Islet of Langerhans (tissue), 1 donor: Measurements from ENCODE around the gene ANKRD63.

Source experiments
- FAIRE-seq: peaks from one replicate; lab custom pipeline; 2011; peaks lifted over from hg19 to GRCh38; lab: Jason Lieb, UNC

ANKRD63 gene

DNA sequence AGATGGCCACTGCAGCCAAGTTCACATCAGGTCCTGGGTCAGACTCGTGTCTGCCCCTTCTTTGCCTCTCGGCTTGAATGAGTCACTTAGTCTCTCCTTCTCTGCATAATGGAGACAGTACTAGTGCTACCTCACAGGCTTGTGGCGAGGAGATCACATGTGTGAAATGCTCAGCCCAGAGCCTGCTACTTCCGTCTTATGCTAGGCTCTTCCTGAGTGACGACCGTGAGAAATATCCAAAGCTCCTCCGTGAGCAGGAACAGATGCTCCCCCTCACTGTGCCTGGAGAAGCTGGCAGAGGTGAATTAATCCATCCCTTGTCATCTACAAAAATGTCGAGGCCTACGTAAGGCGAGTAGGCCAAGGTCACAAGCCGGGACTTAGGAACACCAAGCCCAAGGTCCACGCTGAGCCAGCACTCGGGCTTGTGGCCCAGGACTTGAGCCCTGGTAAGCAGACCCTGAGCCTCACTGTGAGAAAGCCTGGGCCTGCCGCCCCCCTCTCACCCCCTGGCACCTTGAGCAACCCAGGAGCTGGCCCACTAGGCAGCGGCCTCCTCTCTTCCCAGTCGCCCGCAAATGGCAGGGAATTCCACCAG lies 26.1 kb downstream of the ANKRD63 start:
- no peak for FAIRE-seq

DNA sequence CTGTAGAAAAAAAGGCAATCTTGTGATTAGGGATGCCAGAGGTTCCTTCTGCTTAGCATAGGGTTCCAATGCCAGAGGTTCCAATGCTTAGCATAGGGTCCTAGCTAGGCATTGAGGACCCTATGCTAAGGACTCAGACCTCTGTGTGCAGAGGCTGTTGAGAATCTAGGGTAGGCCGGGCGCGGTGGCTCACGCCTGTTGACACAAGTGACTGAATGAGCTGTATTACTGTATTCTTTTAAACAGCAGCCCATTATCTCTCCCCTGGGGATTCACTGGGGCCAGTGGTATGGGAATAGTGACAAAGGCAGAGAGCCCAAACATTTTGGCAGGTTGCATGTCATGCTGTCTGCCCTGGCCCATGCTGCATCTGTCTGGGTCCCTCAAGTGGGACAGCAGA lies 27.8 kb downstream of the ANKRD63 start:
- no peak for FAIRE-seq

DNA sequence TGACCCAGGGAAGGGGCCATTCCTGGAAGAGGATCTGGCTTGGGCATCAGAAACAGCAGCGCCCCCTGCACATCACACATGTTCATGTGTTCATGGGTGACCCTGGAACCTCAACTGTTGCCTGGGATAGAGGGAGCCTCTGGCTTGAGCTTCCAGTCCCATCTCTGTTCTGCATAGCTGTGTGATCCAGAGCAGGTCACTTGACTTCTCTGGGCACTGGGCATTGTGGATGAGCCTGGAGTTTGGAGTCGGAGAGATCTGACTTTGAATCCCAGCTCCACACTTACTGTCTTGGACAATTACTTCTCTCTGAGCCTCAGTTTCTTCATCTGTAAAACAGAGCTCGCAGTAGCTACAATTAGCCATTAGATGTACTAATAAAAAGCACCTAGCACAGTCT lies 28.4 kb downstream of the ANKRD63 start:
- FAIRE-seq: no peak

GRCh38 chr15:40253167-40253790 lies 29.6 kb downstream of the ANKRD63 start:
- FAIRE-seq: no peak

- no peak for FAIRE-seq
Observed at GRCh38 chr15:40252438-40253166, 30.3 kb downstream of the ANKRD63 start.

DNA sequence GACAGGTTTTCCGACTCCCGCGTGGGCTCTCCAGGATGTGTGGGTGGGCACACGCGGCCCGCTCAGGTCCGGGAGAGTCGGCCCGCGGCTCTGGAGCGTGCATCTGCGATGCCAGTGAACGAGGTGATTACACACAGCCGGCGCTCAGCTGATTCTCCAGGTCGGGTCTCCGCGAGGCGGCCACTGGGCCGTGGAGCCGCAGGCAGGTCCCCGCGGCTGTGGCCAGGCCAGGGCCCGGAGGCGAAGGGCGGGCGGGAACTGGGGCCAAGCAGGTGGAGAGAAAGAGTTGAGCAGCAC lies 30.8 kb downstream of the ANKRD63 start:
- FAIRE-seq: no peak

DNA sequence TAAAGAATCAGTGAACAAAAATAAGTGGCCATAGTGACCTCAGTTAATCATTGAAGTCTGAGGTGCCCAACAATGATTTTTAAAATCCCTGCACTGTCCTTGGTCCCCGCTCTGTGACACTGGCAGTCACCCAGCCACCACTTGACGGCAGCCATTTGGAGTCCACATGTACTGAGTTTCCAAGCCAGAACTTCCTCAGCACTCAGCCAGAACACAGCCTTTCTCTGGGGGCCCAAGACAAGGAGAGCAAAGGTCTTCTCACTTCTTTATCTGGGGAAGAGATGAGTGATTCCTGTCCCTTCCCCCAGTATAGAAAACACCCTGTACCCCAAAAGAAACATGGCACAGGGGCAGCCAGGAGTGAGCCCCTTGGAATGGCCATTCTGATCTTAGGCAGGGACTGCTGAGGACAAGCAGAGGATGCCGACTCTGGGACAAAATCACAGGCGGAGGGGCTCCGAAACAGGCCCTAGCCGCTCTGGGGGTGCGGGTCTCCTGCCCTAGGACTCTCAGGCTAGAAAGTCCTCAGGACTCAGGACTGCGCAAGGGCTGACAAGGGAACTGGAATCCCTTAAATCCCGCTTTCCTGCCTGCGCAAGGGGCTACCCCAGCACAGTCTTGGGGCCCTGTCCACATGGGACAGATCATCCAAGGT lies 31.3 kb downstream of the ANKRD63 start:
- FAIRE-seq: no peak

DNA sequence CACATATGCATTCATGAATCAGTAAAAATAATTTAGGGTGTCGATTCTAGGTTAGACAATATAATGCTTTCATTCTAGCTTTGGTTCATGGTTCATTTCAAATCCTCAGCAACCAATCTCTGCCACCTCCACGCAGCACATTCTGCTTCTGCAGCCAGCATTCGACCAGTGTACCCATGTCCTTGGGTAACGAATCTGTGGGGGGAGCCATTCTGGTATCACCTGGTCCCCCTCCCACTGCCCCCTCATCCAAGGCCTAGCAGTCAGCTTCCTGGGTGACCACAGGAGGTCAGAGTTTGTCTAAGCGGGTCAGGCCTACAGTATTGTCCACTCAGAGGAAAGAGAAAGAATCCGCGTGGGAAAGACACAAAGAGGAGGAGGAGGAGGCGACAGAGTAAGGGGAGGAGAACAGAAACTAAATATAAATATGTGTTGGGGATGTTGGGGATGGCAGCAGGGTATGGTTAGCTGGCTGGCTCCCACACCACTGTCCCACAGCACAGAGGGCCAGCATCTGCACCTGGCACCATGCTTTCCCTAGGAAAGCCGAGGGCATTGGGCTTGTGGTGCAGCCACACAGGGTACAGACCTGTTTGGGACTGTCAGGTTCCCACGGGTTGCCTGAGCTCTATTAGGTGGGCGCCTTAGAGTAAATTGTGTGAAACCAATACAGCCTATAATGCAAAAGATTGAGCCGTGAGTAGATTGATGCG lies 31.9 kb downstream of the ANKRD63 start:
- no peak for FAIRE-seq

DNA sequence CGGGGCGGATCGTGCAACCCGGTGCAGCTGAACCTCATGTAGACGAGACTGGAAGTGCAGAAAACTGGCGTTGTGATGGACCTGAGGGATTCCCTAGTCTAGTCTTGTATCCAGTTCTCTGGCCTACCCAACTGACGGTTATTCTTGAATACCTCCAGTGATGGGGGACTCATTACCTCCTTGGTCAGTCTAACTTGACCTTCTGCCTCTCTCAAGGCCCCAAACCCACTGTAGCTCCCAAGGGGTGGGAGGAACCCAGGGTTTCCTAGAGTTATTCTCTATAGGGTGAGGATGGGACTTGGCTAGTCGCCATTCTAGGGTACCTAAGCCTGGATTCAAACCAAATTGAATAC lies 32.6 kb downstream of the ANKRD63 start:
- FAIRE-seq: no peak

- no peak for FAIRE-seq
Observed at GRCh38 chr15:40249477-40250303, 33.2 kb downstream of the ANKRD63 start.

DNA sequence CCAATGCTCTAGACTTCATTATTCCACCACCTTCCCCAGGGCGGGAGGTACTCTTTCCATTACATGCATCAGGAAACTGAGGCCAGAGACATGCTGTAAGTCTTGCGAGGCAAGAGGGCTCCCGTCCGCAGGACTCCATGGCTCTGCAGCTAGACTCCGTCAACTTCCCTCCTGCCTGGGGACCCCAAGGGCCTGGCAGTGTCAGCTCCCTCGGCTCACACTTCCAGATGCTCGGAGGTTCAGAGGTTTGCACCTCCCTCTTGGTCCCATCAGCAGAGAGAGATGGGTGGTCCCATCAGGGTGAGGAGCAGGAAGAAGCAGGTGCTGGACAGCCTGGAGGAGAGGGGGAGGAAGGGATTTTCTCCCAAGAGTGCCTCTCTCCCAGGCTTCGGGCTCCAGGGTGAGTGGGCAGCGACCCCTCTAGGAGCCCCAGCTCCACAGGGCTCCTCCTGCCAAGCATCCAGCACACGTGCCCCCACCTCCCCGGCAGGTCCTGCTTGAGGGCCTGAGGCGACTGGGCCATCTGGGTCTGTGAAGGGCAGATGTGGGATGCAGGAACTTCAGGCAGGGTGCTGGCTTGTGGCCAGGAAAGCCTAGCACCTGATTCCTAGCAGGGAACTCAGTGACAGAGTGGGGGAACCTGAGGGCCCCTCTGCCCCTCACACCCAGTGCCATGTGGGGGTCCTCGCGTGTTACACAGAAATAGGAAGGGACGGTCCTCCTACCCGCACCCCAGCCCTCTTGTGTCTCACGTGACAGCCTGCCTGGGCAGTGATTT lies 34.7 kb downstream of the ANKRD63 start:
- no peak for FAIRE-seq

DNA sequence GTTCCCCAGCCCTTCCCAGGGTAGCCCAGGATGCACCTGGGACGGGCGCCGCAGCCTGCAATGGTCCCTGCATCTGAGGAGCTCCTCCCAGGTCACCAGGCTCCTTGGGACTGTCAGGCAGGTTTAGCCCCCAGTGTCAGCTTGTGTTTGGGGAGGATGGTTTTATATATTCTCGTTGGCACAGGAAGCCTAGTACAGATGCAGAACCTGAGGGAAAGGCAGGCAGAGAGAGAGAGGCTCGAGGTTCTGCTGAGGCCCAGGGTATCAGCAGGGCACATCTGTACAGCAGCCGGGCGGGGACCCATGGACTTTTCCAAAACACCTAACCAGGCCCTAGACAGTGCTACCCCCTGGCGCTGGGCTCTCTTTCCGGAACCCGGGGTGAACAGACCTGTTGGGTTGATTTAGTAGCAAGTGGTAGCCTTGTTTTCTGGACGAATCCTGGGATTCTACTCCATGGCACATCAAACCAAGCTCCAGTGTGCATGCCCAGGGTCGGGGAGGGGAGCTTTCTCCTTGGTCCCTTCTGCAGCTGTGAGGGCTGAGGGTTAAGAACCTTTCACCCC lies 35.4 kb downstream of the ANKRD63 start:
- no peak for FAIRE-seq

DNA sequence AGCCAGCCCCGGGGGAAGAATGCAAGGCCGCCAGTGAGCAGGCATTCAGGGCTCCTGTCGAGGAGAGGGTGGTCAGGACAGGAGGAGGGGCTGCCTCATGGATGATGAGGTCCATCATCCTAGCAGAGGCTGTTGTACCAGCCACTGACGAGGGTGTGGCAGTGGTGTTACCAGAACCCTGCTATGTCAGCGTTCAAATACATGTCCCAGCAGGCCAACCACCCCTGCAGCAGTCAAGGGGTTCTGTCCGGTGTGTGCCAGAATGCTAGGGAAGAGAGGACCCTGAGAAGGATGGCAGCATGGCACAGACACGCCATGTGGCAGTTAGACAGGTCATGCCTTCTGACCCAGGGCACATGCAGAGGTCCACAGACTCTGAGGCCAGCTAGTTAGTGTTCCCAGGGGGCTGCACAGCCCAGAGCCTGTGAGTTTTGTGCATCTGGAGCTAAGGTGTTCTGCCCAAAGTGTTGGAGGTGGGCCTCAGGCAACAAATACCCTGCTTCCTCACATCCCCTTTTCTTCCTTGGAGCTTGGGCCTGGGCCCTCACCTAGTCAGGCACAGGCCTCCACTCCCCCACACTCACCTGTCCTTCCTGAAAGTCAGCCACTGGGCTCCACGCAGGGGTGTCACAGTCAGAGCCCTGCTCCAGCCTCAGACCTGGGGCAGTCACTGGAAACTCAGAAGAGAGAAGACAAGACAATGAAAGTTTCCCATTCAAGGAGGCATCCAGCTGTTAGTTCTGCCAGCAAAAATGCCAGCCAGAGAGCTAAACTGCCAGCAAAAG lies 36.2 kb downstream of the ANKRD63 start:
- no peak for FAIRE-seq

DNA sequence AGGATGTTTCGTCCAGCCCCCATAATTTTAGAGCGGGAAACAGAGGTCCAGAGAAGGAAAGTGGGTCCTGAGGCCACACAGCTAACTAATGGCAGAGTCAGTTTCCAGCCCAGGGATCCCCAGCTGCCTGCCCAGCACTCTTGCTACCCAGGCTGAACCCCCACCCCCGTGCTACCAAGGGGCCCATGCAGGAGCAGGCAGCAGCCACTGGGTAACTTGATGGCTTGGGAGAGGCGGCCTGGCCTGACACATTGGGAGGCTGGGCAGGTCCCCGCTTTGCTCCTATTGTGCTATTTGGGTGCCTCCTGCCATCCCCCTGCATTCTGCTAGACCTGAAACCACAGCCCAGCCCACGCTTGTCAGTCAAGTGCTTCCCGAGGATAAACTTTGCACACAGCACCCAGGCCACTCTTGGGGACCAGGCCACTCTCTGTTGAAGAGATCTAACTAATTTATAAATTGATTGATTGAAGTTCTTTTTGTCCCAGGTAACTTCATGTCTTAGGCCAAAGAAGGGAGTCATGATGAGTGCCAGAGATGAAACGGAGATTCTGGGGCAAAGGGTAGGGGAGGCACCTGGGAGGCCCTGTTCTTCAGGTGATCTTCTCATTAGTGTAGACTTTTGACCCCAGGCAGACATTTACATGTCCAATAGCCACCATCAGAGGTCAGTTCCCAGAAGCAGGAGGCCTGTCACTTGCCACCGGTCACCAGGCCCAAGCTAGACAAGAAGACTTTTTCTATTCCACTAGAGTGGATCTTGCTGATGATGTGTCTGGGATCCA lies 37.0 kb downstream of the ANKRD63 start:
- FAIRE-seq: no peak

GRCh38 chr15:40244961-40245523 lies 37.8 kb downstream of the ANKRD63 start:
- no peak for FAIRE-seq

DNA sequence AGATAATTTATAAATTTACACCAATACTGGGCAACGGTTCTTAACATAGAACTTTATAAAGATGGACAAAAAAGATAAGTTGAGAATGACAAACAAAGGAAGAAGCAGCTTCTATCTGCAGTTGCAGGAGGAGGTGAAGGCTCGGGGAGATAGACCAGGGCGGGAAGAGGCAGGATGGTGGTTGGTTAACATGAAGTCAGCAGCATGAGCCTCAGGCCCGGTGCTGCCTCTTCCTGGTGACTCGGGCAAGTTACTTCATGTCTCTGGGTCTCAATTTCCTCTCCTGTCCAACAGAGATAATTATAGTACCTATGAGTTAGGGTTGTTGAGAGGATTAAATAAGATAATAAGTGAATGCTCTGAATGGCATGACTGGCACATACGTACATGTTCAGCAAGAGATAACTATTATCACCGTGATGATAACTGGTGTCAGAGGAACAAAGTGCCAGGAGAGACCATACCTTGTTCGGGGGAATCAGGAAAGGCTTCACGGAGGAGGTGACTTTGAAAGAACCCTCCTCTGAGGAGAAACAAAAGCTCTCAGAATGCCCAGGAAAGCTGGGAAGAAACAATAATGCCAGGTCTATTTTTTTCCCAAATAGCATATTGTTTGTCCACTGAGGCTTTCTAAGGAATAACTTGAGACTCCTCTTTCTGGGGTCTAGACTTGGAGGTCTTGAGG lies 39.6 kb downstream of the ANKRD63 start:
- FAIRE-seq: no peak

- no peak for FAIRE-seq
Observed at GRCh38 chr15:40242601-40243000, 40.3 kb downstream of the ANKRD63 start.

- FAIRE-seq: no peak
Observed at GRCh38 chr15:40242213-40242599, 40.7 kb downstream of the ANKRD63 start.
